GM06990 (cell line): ENCODE measurements around the gene FGFR4.

Experiments
- DNase-seq: peaks from one replicate; pipeline ENCODE4 v3.0.0-alpha.2; 2011; ENCODE audit not compliant: insufficient read length; ENCODE audit errors: extremely low read depth
- H3K27me3 ChIP-seq: replicated peaks from 2 replicates; pipeline ENCODE4 v1.6.0; 2011; ENCODE audit warnings: low read length; ENCODE audit not compliant: control insufficient read depth, insufficient read depth
- H3K36me3 ChIP-seq: 2 replicates; pipeline ENCODE4 v1.5.1; 2011; ENCODE audit warnings: low read length; ENCODE audit not compliant: control insufficient read depth, insufficient read depth
- H3K4me3 ChIP-seq: replicated peaks from 2 replicates; pipeline ENCODE4 v1.5.1; 2011; ENCODE audit warnings: low read depth, mild to moderate bottlenecking, control low read depth, low read length
- CTCF ChIP-seq: IDR thresholded peaks from 2 replicates; pipeline ENCODE4 v1.5.1; 2011; ENCODE audit warnings: low read length, control low read depth, mild to moderate bottlenecking, inconsistent platforms; ENCODE audit not compliant: insufficient read depth, poor library complexity, severe bottlenecking

The FGFR4 gene

GRCh38 chr5:177086654-177087397 lies at the start of gene FGFR4:
Gene FGFR4 (plus strand): TSS chr5:177086915. CDS start chr5:177089603, 2,688 bp downstream.
- Histone ChIP-seq H3K36me3 (no peaks in the 10 kb centered on the region), H3K27me3 (peaks cover 1% of the 10 kb centered on the region), H3K4me3 (peak within 1 kb of the TSS; percentile 49)
- peak; percentile 47 for TF ChIP-seq CTCF
- peak; percentile 71 for DNase-seq

- no peak for DNase-seq
- no peak for TF ChIP-seq CTCF
- H3K27me3 ChIP-seq: no peaks in the 10 kb centered on the region
- peaks cover 4% of the 10 kb centered on the region; the same call in 1 of the 2 replicates for H3K36me3 ChIP-seq
- no peak overlapping the region for H3K4me3 ChIP-seq
These were observed 49.8 kb upstream of the FGFR4 start for GRCh38 chr5:177036921-177037320.

GRCh38 chr5:177040814-177041420 lies 45.8 kb upstream of the FGFR4 start:
- no peak overlapping the region for H3K4me3 ChIP-seq
- no peak for TF ChIP-seq CTCF
- peaks cover 14% of the 10 kb centered on the region for H3K36me3 ChIP-seq
- H3K27me3 ChIP-seq: no peaks in the 10 kb centered on the region
- DNase-seq: no peak

DNA sequence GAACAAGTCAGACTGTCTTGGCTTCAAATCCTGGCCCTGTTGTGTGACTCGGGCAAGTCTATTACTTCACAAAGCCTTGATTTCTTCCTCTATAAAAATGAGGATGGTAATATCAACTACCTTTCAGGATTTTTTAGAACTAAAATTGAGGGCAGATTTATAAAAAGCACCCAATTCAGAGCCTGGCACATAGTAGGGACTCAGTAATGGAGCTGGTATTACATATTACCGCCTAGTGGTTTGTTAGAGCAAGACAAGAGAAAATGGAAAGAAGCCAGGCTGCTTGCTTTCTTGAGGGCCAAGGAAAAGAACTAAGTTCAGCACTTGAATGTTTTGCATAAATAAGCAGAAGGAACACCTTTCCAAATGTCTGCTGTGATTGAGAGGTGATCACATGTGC lies 44.8 kb upstream of the FGFR4 start:
- Histone ChIP-seq H3K4me3 (no peak overlapping the region), H3K27me3 (no peaks in the 10 kb centered on the region), H3K36me3 (peaks cover 14% of the 10 kb centered on the region)
- no peak for DNase-seq
- peak; percentile 4 for TF ChIP-seq CTCF

DNA sequence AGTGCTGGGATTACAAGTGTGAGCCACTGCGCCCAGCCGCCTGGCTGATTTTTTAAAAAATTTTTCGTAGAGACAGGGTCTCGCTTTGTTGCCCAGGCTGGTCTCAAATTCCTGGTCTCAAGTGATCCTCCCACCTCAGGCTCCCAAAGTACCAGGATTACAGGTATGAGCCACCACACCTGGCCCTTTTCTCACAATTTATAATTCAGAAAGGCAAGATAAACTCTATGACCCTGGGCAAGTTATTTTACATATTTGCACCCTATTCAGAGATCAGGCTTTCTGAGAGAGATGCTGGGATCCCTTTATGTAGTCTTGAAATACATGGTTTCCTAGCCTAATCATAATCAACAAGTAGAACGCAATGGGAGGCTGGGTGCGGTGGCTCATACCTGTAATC lies 43.6 kb upstream of the FGFR4 start:
- TF ChIP-seq CTCF: no peak
- no peak overlapping the region for H3K4me3 ChIP-seq
- H3K27me3 ChIP-seq: no peaks in the 10 kb centered on the region
- DNase-seq: no peak
- H3K36me3 ChIP-seq: peaks cover 14% of the 10 kb centered on the region
